Measurements from ENCODE around the gene RBM4B. TPM values are rescaled to one million over a fixed set of nuclear protein-coding genes. Genes with fewer than 3 reads are reported as not detected.
"Not testable (repeated sequence)": the region's sequence is repeated elsewhere in the genome, so short reads cannot be mapped to it uniquely, and the experiment has no call there.

The RBM4B gene, protein sequence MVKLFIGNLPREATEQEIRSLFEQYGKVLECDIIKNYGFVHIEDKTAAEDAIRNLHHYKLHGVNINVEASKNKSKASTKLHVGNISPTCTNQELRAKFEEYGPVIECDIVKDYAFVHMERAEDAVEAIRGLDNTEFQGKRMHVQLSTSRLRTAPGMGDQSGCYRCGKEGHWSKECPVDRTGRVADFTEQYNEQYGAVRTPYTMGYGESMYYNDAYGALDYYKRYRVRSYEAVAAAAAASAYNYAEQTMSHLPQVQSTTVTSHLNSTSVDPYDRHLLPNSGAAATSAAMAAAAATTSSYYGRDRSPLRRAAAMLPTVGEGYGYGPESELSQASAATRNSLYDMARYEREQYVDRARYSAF
- total RNA-seq (2014; rRNA removed; shearing (Covaris generic)), result 22.5 and 24.5 TPM in 2 replicates

- peak; percentile 96 for DNase-seq (ENCODE audit: low spot score)
Observed at GRCh38 chr11:66677599-66678375, at the start of gene RBM4B. Gene RBM4B (minus strand): TSS chr11:66677887. CDS start chr11:66677079, 808 bp downstream.

GRCh38 chr11:66725647-66726046 is 48.0 kb upstream of the RBM4B start:
- no peak for DNase-seq (ENCODE audit: low spot score)

DNA sequence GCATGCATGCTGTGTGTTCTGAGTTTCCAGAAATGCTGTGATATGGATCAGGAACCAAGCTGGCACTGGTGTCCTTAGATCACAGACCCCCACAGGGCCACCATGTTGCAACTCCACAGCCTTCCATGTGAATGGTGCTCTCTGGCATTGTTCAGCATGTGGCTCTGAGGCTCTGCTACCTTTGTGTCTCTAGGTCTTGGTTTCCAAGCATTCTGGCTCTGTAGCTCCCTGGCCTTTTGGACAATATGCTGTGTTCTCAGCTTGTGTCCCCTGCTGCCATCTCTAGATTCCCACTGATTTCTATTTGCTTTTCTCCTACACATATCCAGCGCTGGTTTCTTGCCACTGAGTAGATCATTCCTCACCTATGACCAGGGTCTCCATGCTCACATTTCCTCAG is 47.4 kb upstream of the RBM4B start:
- DNase-seq (ENCODE audit: low spot score), result no peak

DNA sequence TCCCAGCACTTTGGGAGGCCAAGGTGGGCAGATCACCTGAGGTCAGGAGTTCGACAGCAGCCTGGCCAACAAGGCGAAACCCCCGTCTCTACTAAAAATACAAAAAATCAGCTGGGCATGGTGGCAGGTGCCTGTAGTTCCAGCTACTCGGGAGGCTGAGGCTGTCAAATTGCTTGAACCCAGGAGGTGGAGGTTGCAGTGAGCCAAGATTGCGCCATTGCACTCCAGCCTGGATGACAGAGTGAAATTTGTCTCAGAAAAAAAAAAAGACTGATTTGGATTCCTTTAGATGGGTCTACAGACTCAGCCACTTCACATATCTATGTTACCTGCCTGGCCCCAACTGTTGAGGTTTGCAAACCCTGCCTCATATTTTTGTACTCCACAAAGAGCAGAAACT is 46.5 kb upstream of the RBM4B start:
- not testable (repeated sequence) for DNase-seq (ENCODE audit: low spot score)

- peak; percentile 55 for DNase-seq (ENCODE audit: low spot score)
Observed at GRCh38 chr11:66723693-66724092, 46.0 kb upstream of the RBM4B start.

DNA sequence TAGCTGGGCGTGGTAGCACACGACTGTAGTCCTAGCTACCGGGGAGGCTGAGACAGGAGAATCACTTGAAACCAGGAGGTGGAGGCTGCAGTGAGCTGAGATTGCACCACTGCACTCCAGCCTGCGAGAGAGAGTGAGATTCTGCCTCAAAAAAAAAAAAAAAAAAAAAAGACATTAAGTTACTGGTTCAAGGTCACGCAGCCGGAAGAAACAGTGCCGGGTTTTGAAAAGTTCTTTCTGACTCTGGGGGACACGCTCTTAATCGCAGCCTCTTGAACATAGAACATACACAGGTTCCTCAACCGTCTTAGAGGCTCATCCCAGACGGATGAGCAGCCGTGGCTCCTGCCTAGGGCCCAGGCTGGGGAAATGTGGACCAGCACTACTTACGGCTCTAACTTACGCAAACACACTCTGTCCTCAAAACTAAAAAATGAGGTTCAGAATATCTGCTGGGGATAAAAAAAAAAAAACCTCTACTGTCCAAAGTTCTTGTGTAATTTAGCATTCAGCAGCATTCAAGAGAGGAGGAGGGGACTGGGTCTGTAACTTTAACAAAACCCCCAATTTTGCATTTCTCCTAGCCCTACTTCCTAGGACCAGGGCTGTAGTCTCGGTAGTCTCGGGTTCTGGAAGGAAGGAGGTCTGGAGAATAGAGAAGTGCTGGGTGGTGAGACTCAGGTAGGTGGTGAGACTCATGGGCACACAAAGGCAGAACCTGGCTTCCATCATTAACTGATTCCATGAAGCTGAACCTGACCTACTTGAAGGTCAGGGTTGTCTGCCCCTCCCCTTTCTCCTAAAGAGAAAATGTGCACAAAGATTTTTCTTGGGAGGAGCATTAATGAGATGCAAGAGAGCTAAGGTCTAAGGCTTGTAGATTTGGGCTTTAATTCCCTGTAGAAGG is 45.3 kb upstream of the RBM4B start:
- no peak for DNase-seq (ENCODE audit: low spot score)

GRCh38 chr11:66721939-66722338 is 44.3 kb upstream of the RBM4B start:
- DNase-seq (ENCODE audit: low spot score), result no peak

DNA sequence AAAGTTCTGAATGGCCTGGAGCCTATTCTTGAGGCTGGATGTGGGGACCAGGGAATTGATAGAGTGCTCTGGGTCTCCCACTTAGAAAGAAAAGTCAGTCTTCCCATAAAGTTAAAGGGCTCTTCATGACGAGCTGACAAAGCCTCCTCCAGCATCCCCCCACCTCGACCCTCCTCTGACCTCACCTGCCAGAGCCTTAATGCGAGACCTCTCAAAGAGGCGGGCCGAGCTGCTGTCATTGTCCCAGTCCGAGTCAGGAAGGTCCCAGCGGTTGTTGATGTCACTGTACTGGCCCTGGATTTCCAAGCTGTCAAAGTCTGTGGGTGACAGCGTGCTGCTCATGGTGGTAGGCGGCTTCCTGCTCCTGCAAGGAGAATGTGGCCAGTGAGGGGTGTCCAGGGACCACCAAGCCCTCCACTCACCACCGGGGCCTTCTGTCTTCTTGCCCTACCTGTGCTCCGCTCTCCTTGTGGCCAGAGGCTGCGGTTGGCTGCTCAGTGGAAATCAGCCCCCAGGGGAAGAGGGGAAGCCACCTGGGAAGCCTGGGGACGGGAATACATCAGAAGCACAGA is 43.3 kb upstream of the RBM4B start:
- DNase-seq (ENCODE audit: low spot score), result no peak

GRCh38 chr11:66720223-66720898 is 42.7 kb upstream of the RBM4B start:
- peak; percentile 97 for DNase-seq (ENCODE audit: low spot score)

GRCh38 chr11:66719111-66719872 is 41.6 kb upstream of the RBM4B start:
- DNase-seq (ENCODE audit: low spot score), result peak; percentile 25

GRCh38 chr11:66718320-66718971 is 40.8 kb upstream of the RBM4B start:
- peak; percentile 85 for DNase-seq (ENCODE audit: low spot score)

GRCh38 chr11:66717925-66718319 is 40.2 kb upstream of the RBM4B start:
- no peak for DNase-seq (ENCODE audit: low spot score)

DNA sequence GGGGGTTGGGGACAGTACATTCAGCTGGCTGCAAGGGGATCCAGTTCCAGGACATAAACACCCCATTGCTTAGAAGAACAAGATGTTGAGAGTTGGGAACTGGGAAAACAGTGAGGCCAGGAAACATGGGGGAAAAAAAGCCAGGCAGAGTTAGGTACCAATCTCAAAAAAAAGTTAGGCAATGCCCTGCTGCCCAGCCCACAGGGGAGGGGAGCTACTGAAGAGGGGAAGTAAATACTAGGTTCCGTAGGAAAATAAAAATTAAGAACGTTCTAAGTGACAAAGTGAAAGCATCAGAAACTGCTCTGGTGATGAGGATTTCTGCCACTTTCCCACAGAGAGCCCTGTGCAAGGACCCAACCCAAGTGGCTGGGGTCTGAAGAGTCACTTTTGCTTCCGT is 39.3 kb upstream of the RBM4B start:
- DNase-seq (ENCODE audit: low spot score), result no peak

DNA sequence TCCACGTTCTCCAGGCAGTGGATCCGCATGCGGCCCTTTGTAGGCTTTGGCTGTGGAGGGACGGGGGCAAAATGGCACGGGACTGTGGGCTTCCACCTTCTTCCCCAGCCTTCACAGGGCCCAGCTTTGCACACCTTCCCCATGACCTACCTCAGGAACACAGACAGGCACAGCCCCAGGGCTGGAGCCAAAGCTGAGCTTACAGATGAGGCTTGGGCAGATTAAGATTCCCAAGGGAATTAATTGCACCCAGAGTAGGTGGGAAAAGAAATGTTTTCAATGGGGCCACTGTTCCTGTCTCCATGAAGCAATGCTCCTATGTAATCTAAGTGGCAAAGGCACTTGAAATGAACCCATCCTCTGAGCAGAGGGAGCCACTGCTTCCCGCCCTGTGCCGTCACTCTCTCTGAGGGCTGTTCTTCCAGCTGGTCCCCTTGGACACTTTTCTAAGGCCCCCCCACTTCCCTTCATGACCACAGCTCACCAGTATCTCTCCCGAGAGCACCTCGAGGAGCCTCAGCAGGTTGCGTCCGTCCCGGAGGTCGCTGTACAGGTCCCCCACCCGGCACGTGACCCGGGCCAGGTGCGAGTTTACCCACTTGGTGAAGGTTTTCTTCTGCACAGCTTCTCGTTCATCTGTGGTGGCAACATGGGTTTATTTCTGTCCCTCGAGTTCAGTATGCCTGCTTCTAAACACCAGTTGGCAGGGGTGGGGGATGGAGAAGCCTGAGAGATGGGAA is 37.8 kb upstream of the RBM4B start:
- DNase-seq (ENCODE audit: low spot score), result no peak

- no peak for DNase-seq (ENCODE audit: low spot score)
Observed at GRCh38 chr11:66713746-66714480, 36.2 kb upstream of the RBM4B start.

GRCh38 chr11:66710384-66710930 is 32.8 kb upstream of the RBM4B start:
- DNase-seq (ENCODE audit: low spot score), result no peak

DNA sequence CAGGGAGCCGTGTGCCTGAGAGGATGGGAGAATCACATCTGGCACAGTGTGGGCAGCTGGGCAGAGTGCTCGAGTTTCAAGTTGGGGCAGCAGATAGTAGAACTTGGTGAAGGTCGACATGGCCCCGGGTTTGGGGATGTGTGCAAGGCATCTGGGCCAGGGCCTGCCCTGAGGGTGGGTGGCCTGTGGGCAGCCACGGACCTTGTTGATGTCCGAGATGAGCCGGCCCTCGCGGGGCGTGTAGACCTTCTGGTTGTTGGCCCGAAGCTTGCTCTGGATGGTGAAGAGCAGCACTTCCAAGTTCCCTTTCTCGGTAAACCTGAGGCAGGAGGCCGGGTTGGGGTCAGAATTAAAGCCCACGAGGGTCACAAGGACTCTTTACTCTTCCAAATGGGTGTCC is 31.0 kb upstream of the RBM4B start:
- DNase-seq (ENCODE audit: low spot score), result no peak

GRCh38 chr11:66708094-66708493 is 30.4 kb upstream of the RBM4B start:
- DNase-seq (ENCODE audit: low spot score), result no peak

Data from HT-29 (cell line).